ENCODE results near the gene NKX2-3. TPM values are rescaled to one million over a fixed set of nuclear protein-coding genes. Genes with fewer than 3 reads are reported as not detected.
A peak's percentile ranks its signal among the peaks of the same experiment; 100 is the strongest.

The NKX2-3 gene
- total RNA-seq, 2 experiments from 2014 or later: not detected

DNA sequence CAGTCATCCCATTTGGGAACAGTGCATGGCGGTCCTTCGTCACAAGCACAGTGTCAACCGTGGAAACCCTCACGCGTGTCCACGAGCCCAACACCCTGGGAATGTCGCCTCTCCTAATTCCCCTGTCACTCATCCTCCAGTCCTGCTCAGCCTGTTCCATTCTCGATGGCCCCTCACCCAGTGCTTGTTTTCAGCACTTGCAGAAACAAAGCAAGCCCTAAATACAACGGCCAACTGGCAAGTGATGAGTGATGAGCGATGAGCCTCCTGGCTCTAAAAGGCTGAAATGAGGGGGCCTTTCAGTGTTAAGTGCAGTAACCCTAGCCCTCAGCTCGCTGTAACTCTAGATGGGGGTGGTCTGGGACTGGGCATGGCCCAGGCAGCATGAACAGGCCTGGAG is 22.6 kb downstream of the NKX2-3 start:
- no peaks in the 10 kb centered on the region for H3K36me3 Mint-ChIP-seq (ENCODE audit: low read depth)
- ChIA-PET CTCF (no interaction called here), POLR2A (no interaction called here)
- H3K9me3 ChIP-seq (ENCODE audit: control insufficient read depth in 1 of 2, insufficient read depth in 1 of 2, low read length in 2 of 2): no peaks in the 10 kb centered on the region
- no peak overlapping the region for H3K27ac ChIP-seq (ENCODE audit: low read depth in 1 of 2, low read length in 2 of 2)
- no peaks in the 10 kb centered on the region for H3K36me3 ChIP-seq (ENCODE audit: insufficient read depth, low read length)
- H3K4me3 ChIP-seq (ENCODE audit: low read length): no peak overlapping the region
- TF ChIP-seq, protein P1, sequence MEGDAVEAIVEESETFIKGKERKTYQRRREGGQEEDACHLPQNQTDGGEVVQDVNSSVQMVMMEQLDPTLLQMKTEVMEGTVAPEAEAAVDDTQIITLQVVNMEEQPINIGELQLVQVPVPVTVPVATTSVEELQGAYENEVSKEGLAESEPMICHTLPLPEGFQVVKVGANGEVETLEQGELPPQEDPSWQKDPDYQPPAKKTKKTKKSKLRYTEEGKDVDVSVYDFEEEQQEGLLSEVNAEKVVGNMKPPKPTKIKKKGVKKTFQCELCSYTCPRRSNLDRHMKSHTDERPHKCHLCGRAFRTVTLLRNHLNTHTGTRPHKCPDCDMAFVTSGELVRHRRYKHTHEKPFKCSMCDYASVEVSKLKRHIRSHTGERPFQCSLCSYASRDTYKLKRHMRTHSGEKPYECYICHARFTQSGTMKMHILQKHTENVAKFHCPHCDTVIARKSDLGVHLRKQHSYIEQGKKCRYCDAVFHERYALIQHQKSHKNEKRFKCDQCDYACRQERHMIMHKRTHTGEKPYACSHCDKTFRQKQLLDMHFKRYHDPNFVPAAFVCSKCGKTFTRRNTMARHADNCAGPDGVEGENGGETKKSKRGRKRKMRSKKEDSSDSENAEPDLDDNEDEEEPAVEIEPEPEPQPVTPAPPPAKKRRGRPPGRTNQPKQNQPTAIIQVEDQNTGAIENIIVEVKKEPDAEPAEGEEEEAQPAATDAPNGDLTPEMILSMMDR (IDR thresholded peaks at IDR 0.05): no peak
- no peaks in the 10 kb centered on the region for H3K9me3 Mint-ChIP-seq
- H3K4me1 Mint-ChIP-seq (ENCODE audit: low read depth): peaks cover 4% of the 10 kb centered on the region
- H3K27ac Mint-ChIP-seq: no peak overlapping the region
- peaks cover 4% of the 10 kb centered on the region for H3K4me1 ChIP-seq (ENCODE audit: insufficient read depth, low read length)
- H3K4me3 Mint-ChIP-seq: no peak overlapping the region
- H3K27me3 Mint-ChIP-seq: peaks cover 48% of the 10 kb centered on the region
- H3K27me3 ChIP-seq (ENCODE audit: control insufficient read depth in 1 of 2, insufficient read depth in 2 of 2, low read length in 2 of 2): peaks cover 12 to 18% of the 10 kb centered on the region in 2 experiments
- ATAC-seq (ENCODE audit: poor library complexity): no peak
- no peak for DNase-seq
- intact Hi-C loops (cut with DNase I, micrococcal nuclease): no loop called here

DNA sequence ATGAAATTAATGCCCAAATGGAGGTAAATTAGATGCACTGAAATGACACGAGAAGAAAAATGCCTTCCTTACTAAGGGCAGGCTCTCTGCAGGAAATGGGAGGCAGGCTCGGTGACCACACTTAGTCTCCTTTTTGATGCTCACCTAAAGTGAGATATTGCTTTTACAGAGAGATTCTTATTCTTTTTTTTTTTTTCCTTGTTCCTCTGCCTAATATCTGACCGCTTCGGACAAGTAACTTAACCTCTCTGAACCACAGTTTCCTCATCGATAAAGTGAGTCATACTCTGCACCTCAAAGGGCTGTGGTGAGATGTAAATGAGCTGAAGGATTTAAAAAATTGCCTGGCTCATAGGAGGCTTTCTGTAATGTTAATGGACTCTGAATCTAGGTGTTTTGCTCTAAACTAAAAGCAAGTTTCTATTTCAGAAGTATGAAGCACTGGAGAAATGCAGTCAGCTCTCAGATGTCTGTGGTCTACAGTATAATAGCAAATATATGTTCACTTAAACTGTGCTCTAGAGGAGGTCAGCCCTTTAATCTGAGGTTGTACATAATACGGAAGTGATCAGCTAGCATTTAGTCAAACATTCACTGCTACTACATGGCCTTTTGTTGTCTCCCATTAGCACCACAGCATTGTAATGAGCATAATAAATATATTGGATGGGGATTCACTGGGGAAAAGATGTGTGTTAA is 23.2 kb downstream of the NKX2-3 start:
- no peak overlapping the region for H3K4me3 ChIP-seq (ENCODE audit: low read length)
- intact Hi-C loops (cut with DNase I, micrococcal nuclease): no loop called here
- Mint-ChIP-seq H3K4me3 (no peak overlapping the region), H3K9me3 (no peaks in the 10 kb centered on the region), H3K36me3 (ENCODE audit: low read depth) (no peaks in the 10 kb centered on the region), H3K27me3 (peaks cover 49% of the 10 kb centered on the region), H3K4me1 (ENCODE audit: low read depth) (peaks cover 4% of the 10 kb centered on the region), H3K27ac (no peak overlapping the region)
- H3K27ac ChIP-seq (ENCODE audit: low read depth in 1 of 2, low read length in 2 of 2): no peak overlapping the region
- DNase-seq (peak in 1 of 14 experiments; percentile 24), ATAC-seq (ENCODE audit: poor library complexity) (no peak)
- H3K27me3 ChIP-seq (ENCODE audit: control insufficient read depth in 1 of 2, insufficient read depth in 2 of 2, low read length in 2 of 2): peaks cover 12 to 18% of the 10 kb centered on the region in 2 experiments
- H3K4me1 ChIP-seq (ENCODE audit: insufficient read depth, low read length): peaks cover 4% of the 10 kb centered on the region
- TF ChIP-seq, protein P1 (IDR thresholded peaks at IDR 0.05): no peak
- H3K36me3 ChIP-seq (ENCODE audit: insufficient read depth, low read length): no peaks in the 10 kb centered on the region
- ChIA-PET CTCF (no interaction called here), POLR2A (no interaction called here)
- no peaks in the 10 kb centered on the region for H3K9me3 ChIP-seq (ENCODE audit: control insufficient read depth in 1 of 2, insufficient read depth in 1 of 2, low read length in 2 of 2)

DNA sequence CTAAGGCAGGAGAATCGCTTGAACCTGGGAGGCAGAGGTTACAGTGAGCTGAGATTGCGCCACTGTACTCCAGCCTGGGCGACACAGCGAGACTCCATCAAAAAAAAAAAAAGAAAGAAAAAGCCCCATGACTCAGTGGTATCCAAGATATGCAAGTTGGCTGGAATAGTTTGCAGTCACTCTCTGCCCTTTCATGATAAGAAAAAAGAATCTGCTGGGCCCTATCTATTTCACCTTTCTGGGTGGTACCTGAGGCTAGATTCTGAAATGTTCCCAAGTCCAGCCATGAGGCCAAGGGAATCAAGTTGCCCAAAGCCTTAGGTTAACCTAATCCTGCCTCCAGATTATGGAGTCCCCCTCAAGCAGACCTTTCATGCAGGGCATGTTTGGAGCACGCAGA is 24.3 kb downstream of the NKX2-3 start:
- intact Hi-C loops (cut with DNase I, micrococcal nuclease): no loop called here
- peaks cover 12 to 18% of the 10 kb centered on the region in 2 experiments for H3K27me3 ChIP-seq (ENCODE audit: control insufficient read depth in 1 of 2, insufficient read depth in 2 of 2, low read length in 2 of 2)
- no peaks in the 10 kb centered on the region for H3K36me3 ChIP-seq (ENCODE audit: insufficient read depth, low read length)
- no peak for ATAC-seq (ENCODE audit: poor library complexity)
- no peak overlapping the region for H3K4me3 ChIP-seq (ENCODE audit: low read length)
- CTCF ChIA-PET: no interaction called here
- peaks cover 41% of the 10 kb centered on the region for H3K27me3 Mint-ChIP-seq
- H3K27ac ChIP-seq (ENCODE audit: low read depth in 1 of 2, low read length in 2 of 2): no peak overlapping the region
- DNase-seq: no peak
- H3K27ac Mint-ChIP-seq: no peak overlapping the region
- TF ChIP-seq, protein P1 (IDR thresholded peaks at IDR 0.05): no peak
- no peaks in the 10 kb centered on the region for H3K36me3 Mint-ChIP-seq (ENCODE audit: low read depth)
- peaks cover 4% of the 10 kb centered on the region for H3K4me1 ChIP-seq (ENCODE audit: insufficient read depth, low read length)
- peaks cover 4% of the 10 kb centered on the region for H3K4me1 Mint-ChIP-seq (ENCODE audit: low read depth)
- no peaks in the 10 kb centered on the region for H3K9me3 Mint-ChIP-seq
- no peaks in the 10 kb centered on the region for H3K9me3 ChIP-seq (ENCODE audit: control insufficient read depth in 1 of 2, insufficient read depth in 1 of 2, low read length in 2 of 2)
- POLR2A ChIA-PET: no interaction called here
- no peak overlapping the region for H3K4me3 Mint-ChIP-seq

Data from CD4-positive, alpha-beta T cell (primary cell).